ENCODE measurements around the gene PLEKHH2.

Gene PLEKHH2

GRCh38 chr2:43718530-43719124, 81.6 kb downstream of the PLEKHH2 start:
- DNase-seq = no peak

GRCh38 chr2:43724728-43725526, 87.9 kb downstream of the PLEKHH2 start:
- no peak for DNase-seq

GRCh38 chr2:43725711-43726246, 88.7 kb downstream of the PLEKHH2 start:
- DNase-seq = no peak

- peak; percentile 30 for DNase-seq
Measured at GRCh38 chr2:43726961-43727633, 90.0 kb downstream of the PLEKHH2 start.

GRCh38 chr2:43727634-43728014, 90.6 kb downstream of the PLEKHH2 start:
- no peak for DNase-seq

- DNase-seq = no peak
Measured at GRCh38 chr2:43729491-43730174, 92.6 kb downstream of the PLEKHH2 start.

GRCh38 chr2:43731211-43731610, 94.2 kb downstream of the PLEKHH2 start:
- no peak for DNase-seq

- DNase-seq = no peak
Measured at GRCh38 chr2:43736637-43737036, 99.6 kb downstream of the PLEKHH2 start.

GRCh38 chr2:43737097-43737854, 100.2 kb downstream of the PLEKHH2 start:
- peak; percentile 75 for DNase-seq

GRCh38 chr2:43737855-43738254, 100.8 kb downstream of the PLEKHH2 start:
- no peak for DNase-seq

- no peak for DNase-seq
Measured at GRCh38 chr2:43738257-43738656, 101.2 kb downstream of the PLEKHH2 start.

- DNase-seq = no peak
Measured at GRCh38 chr2:43743706-43744105, 106.6 kb downstream of the PLEKHH2 start.

GRCh38 chr2:43745457-43745856, 108.4 kb downstream of the PLEKHH2 start:
- DNase-seq = peak; percentile 11

GRCh38 chr2:43748333-43748732, 111.3 kb downstream of the PLEKHH2 start:
- DNase-seq = no peak

- no peak for DNase-seq
Measured at GRCh38 chr2:43749583-43749982, 112.5 kb downstream of the PLEKHH2 start.

- no peak for DNase-seq
Measured at GRCh38 chr2:43751476-43751990, 114.5 kb downstream of the PLEKHH2 start.

- no peak for DNase-seq
Measured at GRCh38 chr2:43752302-43752701, 115.2 kb downstream of the PLEKHH2 start.

- no peak for DNase-seq
Measured at GRCh38 chr2:43754180-43754579, 117.1 kb downstream of the PLEKHH2 start.

- DNase-seq = peak; percentile 13
Measured at GRCh38 chr2:43758739-43759138, 121.7 kb downstream of the PLEKHH2 start.

GRCh38 chr2:43759195-43759594, 122.1 kb downstream of the PLEKHH2 start:
- peak; percentile 69 for DNase-seq

- DNase-seq = no peak
Measured at GRCh38 chr2:43762286-43762685, 125.2 kb downstream of the PLEKHH2 start.

GRCh38 chr2:43763091-43763490, 126.0 kb downstream of the PLEKHH2 start:
- DNase-seq = no peak

Measured in HCEC 1CT (cell line).